Rectal smooth muscle tissue (tissue), 1 donor: Measurements from ENCODE around the gene RNF167.

ENCODE experiments used
- H3K27ac ChIP-seq: one replicate; pipeline ENCODE4 v1.7.0; 2013; ENCODE audit warnings: low read depth, low read length, inconsistent platforms
- H3K27me3 ChIP-seq: one replicate; pipeline ENCODE4 v1.7.0; 2013; ENCODE audit warnings: low read length; ENCODE audit not compliant: control insufficient read depth, insufficient read depth
- H3K36me3 ChIP-seq: one replicate; pipeline ENCODE4 v1.7.0; 2013; ENCODE audit warnings: low read length; ENCODE audit not compliant: control insufficient read depth, insufficient read depth
- H3K4me1 ChIP-seq: one replicate; pipeline ENCODE4 v1.7.0; 2013; ENCODE audit warnings: low read length; ENCODE audit not compliant: control insufficient read depth, insufficient read depth
- H3K4me3 ChIP-seq: one replicate; pipeline ENCODE4 v1.7.0; 2013; ENCODE audit warnings: low read length
- H3K9ac ChIP-seq: one replicate; pipeline ENCODE4 v1.7.0; 2013; ENCODE audit warnings: low read length

The RNF167 gene

GRCh38 chr17:4936436-4936835, 3.6 kb upstream of the RNF167 start:
- Histone ChIP-seq H3K36me3 (peaks cover 15% of the 10 kb centered on the region), H3K4me1 (peaks cover 21% of the 10 kb centered on the region), H3K9ac (no peak overlapping the region), H3K4me3 (no peak overlapping the region), H3K27me3 (no peaks in the 10 kb centered on the region), H3K27ac (no peak overlapping the region)

GRCh38 chr17:4937553-4937952, 2.5 kb upstream of the RNF167 start:
- H3K27ac ChIP-seq: no peak overlapping the region
- H3K27me3 ChIP-seq: no peaks in the 10 kb centered on the region
- peaks cover 22% of the 10 kb centered on the region for H3K4me1 ChIP-seq
- H3K9ac ChIP-seq: no peak overlapping the region
- peaks cover 18% of the 10 kb centered on the region for H3K36me3 ChIP-seq
- H3K4me3 ChIP-seq: no peak overlapping the region

- Histone ChIP-seq H3K9ac (no peak overlapping the region), H3K4me1 (peaks cover 22% of the 10 kb centered on the region), H3K36me3 (peaks cover 24% of the 10 kb centered on the region), H3K4me3 (no peak overlapping the region), H3K27ac (no peak overlapping the region), H3K27me3 (no peaks in the 10 kb centered on the region)
Observed at GRCh38 chr17:4938069-4938491, 2.0 kb upstream of the RNF167 start.

- peaks cover 28% of the 10 kb centered on the region for H3K36me3 ChIP-seq
- H3K9ac ChIP-seq: peak overlapping the region; percentile 25
- H3K4me3 ChIP-seq: peak overlapping the region; percentile 79
- no peaks in the 10 kb centered on the region for H3K27me3 ChIP-seq
- H3K4me1 ChIP-seq: peaks cover 21% of the 10 kb centered on the region
- H3K27ac ChIP-seq: peak overlapping the region; percentile 94
Observed at GRCh38 chr17:4938688-4939545, 1.2 kb upstream of the RNF167 start.

- no peaks in the 10 kb centered on the region for H3K27me3 ChIP-seq
- H3K4me1 ChIP-seq: peaks cover 18% of the 10 kb centered on the region
- peaks cover 34% of the 10 kb centered on the region for H3K36me3 ChIP-seq
- H3K27ac ChIP-seq: peak overlapping the region; percentile 94
- peak overlapping the region; percentile 25 for H3K9ac ChIP-seq
- peak overlapping the region; percentile 79 for H3K4me3 ChIP-seq
Observed at GRCh38 chr17:4939546-4939795, 597 bp upstream of the RNF167 start.

- Histone ChIP-seq H3K4me1 (peaks cover 27% of the 10 kb centered on the region), H3K36me3 (peaks cover 46% of the 10 kb centered on the region), H3K27ac (peak overlapping the region; percentile 94), H3K27me3 (no peaks in the 10 kb centered on the region), H3K9ac (peak overlapping the region; percentile 87), H3K4me3 (peak overlapping the region; percentile 79)
Observed at GRCh38 chr17:4940555-4941318, 669 bp downstream of the RNF167 start.

- peak overlapping the region; percentile 94 for H3K27ac ChIP-seq
- H3K4me3 ChIP-seq: peak overlapping the region; percentile 79
- no peaks in the 10 kb centered on the region for H3K27me3 ChIP-seq
- H3K4me1 ChIP-seq: peaks cover 32% of the 10 kb centered on the region
- H3K36me3 ChIP-seq: peaks cover 48% of the 10 kb centered on the region
- no peak overlapping the region for H3K9ac ChIP-seq
Observed at GRCh38 chr17:4941319-4941610, 1.2 kb downstream of the RNF167 start.

- peaks cover 39% of the 10 kb centered on the region for H3K36me3 ChIP-seq
- no peak overlapping the region for H3K9ac ChIP-seq
- H3K4me3 ChIP-seq: no peak overlapping the region
- H3K4me1 ChIP-seq: peaks cover 36% of the 10 kb centered on the region
- no peak overlapping the region for H3K27ac ChIP-seq
- no peaks in the 10 kb centered on the region for H3K27me3 ChIP-seq
Observed at GRCh38 chr17:4942760-4943508, 2.9 kb downstream of the RNF167 start.

- no peak overlapping the region for H3K4me3 ChIP-seq
- peak overlapping the region; percentile 34 for H3K27ac ChIP-seq
- H3K27me3 ChIP-seq: no peaks in the 10 kb centered on the region
- H3K4me1 ChIP-seq: peaks cover 27% of the 10 kb centered on the region
- H3K9ac ChIP-seq: no peak overlapping the region
- peaks cover 35% of the 10 kb centered on the region for H3K36me3 ChIP-seq
Observed at GRCh38 chr17:4944163-4944553, 4.1 kb downstream of the RNF167 start.

GRCh38 chr17:4944554-4945175, 4.6 kb downstream of the RNF167 start:
- H3K36me3 ChIP-seq: peaks cover 35% of the 10 kb centered on the region
- H3K9ac ChIP-seq: peak overlapping the region; percentile 4
- H3K27ac ChIP-seq: peak overlapping the region; percentile 99
- H3K4me1 ChIP-seq: peaks cover 26% of the 10 kb centered on the region
- no peak overlapping the region for H3K4me3 ChIP-seq
- no peaks in the 10 kb centered on the region for H3K27me3 ChIP-seq

GRCh38 chr17:4945176-4945943, 5.3 kb downstream of the RNF167 start:
- Histone ChIP-seq H3K4me3 (peak overlapping the region; percentile 54), H3K27ac (peak overlapping the region; percentile 99), H3K36me3 (peaks cover 35% of the 10 kb centered on the region)

More at GRCh38 chr17:4945176-4945943, 5.3 kb downstream of the RNF167 start:
- H3K27me3 ChIP-seq: no peaks in the 10 kb centered on the region
- H3K4me1 ChIP-seq: peaks cover 26% of the 10 kb centered on the region
- peak overlapping the region; percentile 39 for H3K9ac ChIP-seq
